ENCODE data around the gene BMP3.

- TF ChIP-seq CTCF (conservative IDR thresholded peaks at IDR 0.05) (no peak), ZFX (IDR thresholded peaks at IDR 0.05) (no peak)
Observed at GRCh38 chr4:80999943-81000342, 30.6 kb upstream of the BMP3 start.

Measured in C4-2B (cell line).